Stomach (tissue), 4 donors: ENCODE results near the gene GNA15.

ENCODE experiments used
- POLR2A ChIP-seq, 4 donors: fragments of 450-650 bp; IDR thresholded peaks; one replicate each; pipeline ENCODE4 v1.6.1; 2016; ENCODE audit warnings: antibody characterized with exemption in 4 of 4, control low read depth in 2 of 4, mild to moderate bottlenecking in 1 of 4, moderate library complexity in 1 of 4
- TF ChIP-seq, protein P1 (sequence below), 7 experiments: fragments of 450-650 bp in 4 of 7; fragments of 200-600 bp in 3 of 7; sonication (generic) in 3 of 7; IDR thresholded peaks; one replicate each; pipeline ENCODE4 v1.5.1; 2016 to 2019; ENCODE audit warnings: antibody characterized with exemption in 7 of 7, control low read depth in 2 of 7, mild to moderate bottlenecking in 1 of 7

DNA sequence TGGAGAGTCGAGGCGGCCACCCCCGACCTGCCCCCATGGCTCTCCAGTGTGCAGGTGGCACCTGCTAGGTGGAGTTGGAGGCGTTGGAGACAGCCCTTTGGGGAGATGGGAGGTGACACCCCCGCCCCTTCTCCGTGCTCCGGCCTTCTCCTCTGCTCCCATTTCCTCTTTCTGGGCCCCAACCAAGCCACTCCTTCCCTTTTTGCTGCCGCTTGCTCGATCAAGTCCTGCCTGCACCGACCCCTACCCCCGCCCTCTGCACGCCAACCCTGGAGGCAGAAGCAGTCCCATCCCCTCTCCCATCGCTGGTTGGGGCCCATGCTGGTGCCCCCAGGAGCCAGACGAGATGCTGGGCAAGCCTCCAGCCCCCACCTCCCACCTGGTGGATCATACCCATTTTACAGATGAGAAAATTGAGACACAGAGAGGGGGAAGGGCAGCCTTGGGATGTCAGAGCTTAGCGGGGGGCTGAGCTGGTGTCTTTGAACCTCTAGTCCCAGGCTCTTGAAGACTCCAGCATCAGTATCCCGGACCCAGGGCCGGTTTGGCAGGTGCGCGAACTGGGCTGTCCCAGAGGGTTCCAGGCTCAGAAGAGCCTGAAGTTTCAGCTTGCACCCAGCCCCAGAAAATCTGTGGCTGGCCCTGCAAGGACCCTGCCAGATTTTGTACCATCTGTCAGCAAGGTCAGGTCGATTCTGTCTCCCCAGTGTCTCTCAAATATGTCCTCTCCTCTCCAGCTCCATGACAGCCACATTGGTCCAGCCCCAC, 10.3 kb downstream of the GNA15 start:
- TF ChIP-seq, protein P1, sequence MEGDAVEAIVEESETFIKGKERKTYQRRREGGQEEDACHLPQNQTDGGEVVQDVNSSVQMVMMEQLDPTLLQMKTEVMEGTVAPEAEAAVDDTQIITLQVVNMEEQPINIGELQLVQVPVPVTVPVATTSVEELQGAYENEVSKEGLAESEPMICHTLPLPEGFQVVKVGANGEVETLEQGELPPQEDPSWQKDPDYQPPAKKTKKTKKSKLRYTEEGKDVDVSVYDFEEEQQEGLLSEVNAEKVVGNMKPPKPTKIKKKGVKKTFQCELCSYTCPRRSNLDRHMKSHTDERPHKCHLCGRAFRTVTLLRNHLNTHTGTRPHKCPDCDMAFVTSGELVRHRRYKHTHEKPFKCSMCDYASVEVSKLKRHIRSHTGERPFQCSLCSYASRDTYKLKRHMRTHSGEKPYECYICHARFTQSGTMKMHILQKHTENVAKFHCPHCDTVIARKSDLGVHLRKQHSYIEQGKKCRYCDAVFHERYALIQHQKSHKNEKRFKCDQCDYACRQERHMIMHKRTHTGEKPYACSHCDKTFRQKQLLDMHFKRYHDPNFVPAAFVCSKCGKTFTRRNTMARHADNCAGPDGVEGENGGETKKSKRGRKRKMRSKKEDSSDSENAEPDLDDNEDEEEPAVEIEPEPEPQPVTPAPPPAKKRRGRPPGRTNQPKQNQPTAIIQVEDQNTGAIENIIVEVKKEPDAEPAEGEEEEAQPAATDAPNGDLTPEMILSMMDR (IDR thresholded peaks at IDR 0.05) = no peak
- no peak for TF ChIP-seq POLR2A (IDR thresholded peaks at IDR 0.05)
